ENCODE data around the gene BRI3.

BRI3 gene

GRCh38 chr7:98329100-98329790 is 47.8 kb downstream of the BRI3 start:
- no peak overlapping the region for H3K4me3 ChIP-seq (ENCODE audit: low read depth, low read length)
- in situ Hi-C loops (cut with HindIII; ENCODE audit: low sequenced_read_pairs): no loop called here
- peak; percentile 91 for DNase-seq (ENCODE audit: low read depth, low spot score)
- TF ChIP-seq, protein P1, sequence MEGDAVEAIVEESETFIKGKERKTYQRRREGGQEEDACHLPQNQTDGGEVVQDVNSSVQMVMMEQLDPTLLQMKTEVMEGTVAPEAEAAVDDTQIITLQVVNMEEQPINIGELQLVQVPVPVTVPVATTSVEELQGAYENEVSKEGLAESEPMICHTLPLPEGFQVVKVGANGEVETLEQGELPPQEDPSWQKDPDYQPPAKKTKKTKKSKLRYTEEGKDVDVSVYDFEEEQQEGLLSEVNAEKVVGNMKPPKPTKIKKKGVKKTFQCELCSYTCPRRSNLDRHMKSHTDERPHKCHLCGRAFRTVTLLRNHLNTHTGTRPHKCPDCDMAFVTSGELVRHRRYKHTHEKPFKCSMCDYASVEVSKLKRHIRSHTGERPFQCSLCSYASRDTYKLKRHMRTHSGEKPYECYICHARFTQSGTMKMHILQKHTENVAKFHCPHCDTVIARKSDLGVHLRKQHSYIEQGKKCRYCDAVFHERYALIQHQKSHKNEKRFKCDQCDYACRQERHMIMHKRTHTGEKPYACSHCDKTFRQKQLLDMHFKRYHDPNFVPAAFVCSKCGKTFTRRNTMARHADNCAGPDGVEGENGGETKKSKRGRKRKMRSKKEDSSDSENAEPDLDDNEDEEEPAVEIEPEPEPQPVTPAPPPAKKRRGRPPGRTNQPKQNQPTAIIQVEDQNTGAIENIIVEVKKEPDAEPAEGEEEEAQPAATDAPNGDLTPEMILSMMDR (IDR thresholded peaks at IDR 0.05; ENCODE audit: low read depth, low read length): no peak

- H3K4me3 ChIP-seq (ENCODE audit: low read depth, low read length): no peak overlapping the region
- DNase-seq (ENCODE audit: low read depth, low spot score): peak; percentile 73
- TF ChIP-seq, protein P1 (IDR thresholded peaks at IDR 0.05; ENCODE audit: low read depth, low read length): no peak
- in situ Hi-C loops (cut with HindIII; ENCODE audit: low sequenced_read_pairs): no loop called here
Observed at GRCh38 chr7:98329791-98330373, 48.4 kb downstream of the BRI3 start.

GRCh38 chr7:98330926-98331529 is 49.5 kb downstream of the BRI3 start:
- no peak for DNase-seq (ENCODE audit: low read depth, low spot score)
- TF ChIP-seq, protein P1 (IDR thresholded peaks at IDR 0.05; ENCODE audit: low read depth, low read length): no peak
- no peak overlapping the region for H3K4me3 ChIP-seq (ENCODE audit: low read depth, low read length)
- in situ Hi-C loops (cut with HindIII; ENCODE audit: low sequenced_read_pairs): no loop called here

DNA sequence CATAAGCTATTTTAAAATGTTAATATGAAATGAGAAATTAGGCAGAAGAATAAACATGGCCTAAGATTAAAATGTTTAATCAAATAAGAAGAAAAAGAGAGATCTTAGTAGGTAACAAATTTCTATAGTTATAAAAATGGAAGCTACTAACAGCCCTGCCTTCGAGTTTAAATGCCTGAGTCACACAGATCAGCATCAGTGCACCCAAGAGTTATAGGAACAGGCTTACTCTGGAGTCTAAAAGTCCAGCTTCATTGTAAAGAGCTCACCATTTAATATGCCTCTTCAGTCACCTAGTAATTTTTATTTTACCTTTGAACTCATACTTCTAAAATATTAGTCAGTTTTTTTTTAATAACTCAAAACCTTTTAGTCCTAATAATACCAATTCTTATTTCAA is 52.6 kb downstream of the BRI3 start:
- TF ChIP-seq, protein P1 (IDR thresholded peaks at IDR 0.05; ENCODE audit: low read depth, low read length): no peak
- H3K4me3 ChIP-seq (ENCODE audit: low read depth, low read length): no peak overlapping the region
- DNase-seq (ENCODE audit: low read depth, low spot score): no peak
- in situ Hi-C loops (cut with HindIII; ENCODE audit: low sequenced_read_pairs): no loop called here

DNA sequence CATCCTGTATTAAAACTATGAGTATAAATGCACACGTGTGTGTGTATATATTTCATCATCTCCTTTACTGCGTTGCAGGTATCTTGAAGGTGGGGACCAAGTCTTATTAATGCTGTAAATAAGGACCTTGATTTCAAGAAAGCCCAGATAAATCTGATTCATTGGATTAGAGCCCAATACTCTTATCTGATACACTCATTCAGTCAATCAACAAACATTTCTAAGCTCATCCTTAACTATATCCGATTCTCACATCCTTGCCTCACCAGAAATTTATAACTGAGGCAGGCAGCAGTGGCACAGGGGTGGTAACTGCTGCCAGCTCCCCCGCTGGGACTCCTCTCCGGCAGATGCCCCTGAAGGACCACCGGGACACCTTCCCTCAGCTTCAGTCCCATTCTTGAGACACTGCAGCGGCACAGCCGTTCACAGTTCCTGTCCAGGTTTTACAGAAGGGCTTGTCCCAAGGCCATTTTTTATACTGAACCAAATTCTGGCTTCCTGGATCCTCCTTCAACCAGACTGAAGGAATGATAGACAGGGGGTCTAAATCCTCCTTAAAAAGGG is 54.0 kb downstream of the BRI3 start:
- in situ Hi-C loops (cut with HindIII; ENCODE audit: low sequenced_read_pairs): no loop called here
- H3K4me3 ChIP-seq (ENCODE audit: low read depth, low read length): no peak overlapping the region
- TF ChIP-seq, protein P1 (IDR thresholded peaks at IDR 0.05; ENCODE audit: low read depth, low read length): no peak
- DNase-seq (ENCODE audit: low read depth, low spot score): no peak

GRCh38 chr7:98338441-98338840 is 57.0 kb downstream of the BRI3 start:
- in situ Hi-C loops (cut with HindIII; ENCODE audit: low sequenced_read_pairs): no loop called here
- H3K4me3 ChIP-seq (ENCODE audit: low read depth, low read length): no peak overlapping the region
- TF ChIP-seq, protein P1 (IDR thresholded peaks at IDR 0.05; ENCODE audit: low read depth, low read length): no peak
- no peak for DNase-seq (ENCODE audit: low read depth, low spot score)

Measured in astrocyte of the spinal cord (primary cell).